ENCODE measurements around the gene MAN1B1. TPM values are rescaled to one million over a fixed set of nuclear protein-coding genes. Genes with fewer than 3 reads are reported as not detected.

Gene MAN1B1
- total RNA-seq, 1 experiment from 2014 or later: 46.5 TPM

- H3K36me3 Mint-ChIP-seq (ENCODE audit: insufficient read depth, unreplicated experiment): no peaks in the 10 kb centered on the region
- H3K4me1 Mint-ChIP-seq (ENCODE audit: insufficient read depth, unreplicated experiment): no peaks in the 10 kb centered on the region
- BruUV-seq (replicated peaks): no TSS peak
- TF ChIP-seq CTCF (IDR thresholded peaks at IDR 0.05; ENCODE audit: unreplicated experiment): no peak
- intact Hi-C loops (cut with micrococcal nuclease): no loop called here
- ChIA-PET POLR2A (interaction anchor here (0.5 kb wide), 1 partner anchor 15 kb away, joined by 3 read pairs; no protein-coding TSS in a partner anchor), CTCF (no interaction called here)
- no peak for DNase-seq (ENCODE audit: unreplicated experiment)
- no peak overlapping the region for H3K4me3 Mint-ChIP-seq (ENCODE audit: unreplicated experiment)
- H3K27ac Mint-ChIP-seq (ENCODE audit: low read depth, unreplicated experiment): no peak overlapping the region
- no peaks in the 10 kb centered on the region for H3K9me3 Mint-ChIP-seq (ENCODE audit: unreplicated experiment)
- H3K27me3 Mint-ChIP-seq (ENCODE audit: insufficient read depth, unreplicated experiment): peaks cover 14% of the 10 kb centered on the region
These were observed 59.1 kb downstream of the MAN1B1 start for GRCh38 chr9:137145731-137146526.

- ChIA-PET CTCF (no interaction called here), POLR2A (interaction anchor here (0.5 kb wide), 1 partner anchor 16 kb away, joined by 3 read pairs; no protein-coding TSS in a partner anchor)
- DNase-seq (ENCODE audit: unreplicated experiment): no peak
- H3K9me3 Mint-ChIP-seq (ENCODE audit: unreplicated experiment): no peaks in the 10 kb centered on the region
- TF ChIP-seq CTCF (IDR thresholded peaks at IDR 0.05; ENCODE audit: unreplicated experiment): no peak
- no TSS peak for BruUV-seq (replicated peaks)
- H3K4me1 Mint-ChIP-seq (ENCODE audit: insufficient read depth, unreplicated experiment): no peaks in the 10 kb centered on the region
- no peak overlapping the region for H3K4me3 Mint-ChIP-seq (ENCODE audit: unreplicated experiment)
- intact Hi-C loops (cut with micrococcal nuclease): no loop called here
- peaks cover 14% of the 10 kb centered on the region for H3K27me3 Mint-ChIP-seq (ENCODE audit: insufficient read depth, unreplicated experiment)
- no peak overlapping the region for H3K27ac Mint-ChIP-seq (ENCODE audit: low read depth, unreplicated experiment)
- H3K36me3 Mint-ChIP-seq (ENCODE audit: insufficient read depth, unreplicated experiment): no peaks in the 10 kb centered on the region
These were observed 59.7 kb downstream of the MAN1B1 start for GRCh38 chr9:137146527-137146918.

- intact Hi-C loops (cut with micrococcal nuclease): no loop called here
- Mint-ChIP-seq H3K36me3 (ENCODE audit: insufficient read depth, unreplicated experiment) (no peaks in the 10 kb centered on the region), H3K4me1 (ENCODE audit: insufficient read depth, unreplicated experiment) (no peaks in the 10 kb centered on the region), H3K9me3 (ENCODE audit: unreplicated experiment) (no peaks in the 10 kb centered on the region), H3K4me3 (ENCODE audit: unreplicated experiment) (no peak overlapping the region), H3K27ac (ENCODE audit: low read depth, unreplicated experiment) (no peak overlapping the region), H3K27me3 (ENCODE audit: insufficient read depth, unreplicated experiment) (peaks cover 6% of the 10 kb centered on the region)
- TF ChIP-seq CTCF (IDR thresholded peaks at IDR 0.05; ENCODE audit: unreplicated experiment): no peak
- POLR2A ChIA-PET: no interaction called here
- CTCF ChIA-PET: interaction anchor here (0.5 kb wide), 1 partner anchor 24 kb away, joined by 3 read pairs; no protein-coding TSS in a partner anchor
- no peak for DNase-seq (ENCODE audit: unreplicated experiment)
- BruUV-seq (replicated peaks): no TSS peak
These were observed 60.5 kb downstream of the MAN1B1 start for GRCh38 chr9:137147091-137147792.

- peaks cover 1% of the 10 kb centered on the region for H3K27me3 Mint-ChIP-seq (ENCODE audit: insufficient read depth, unreplicated experiment)
- TF ChIP-seq CTCF (IDR thresholded peaks at IDR 0.05; ENCODE audit: unreplicated experiment): no peak
- no peak overlapping the region for H3K27ac Mint-ChIP-seq (ENCODE audit: low read depth, unreplicated experiment)
- no peaks in the 10 kb centered on the region for H3K36me3 Mint-ChIP-seq (ENCODE audit: insufficient read depth, unreplicated experiment)
- no peak overlapping the region for H3K4me3 Mint-ChIP-seq (ENCODE audit: unreplicated experiment)
- no TSS peak for BruUV-seq (replicated peaks)
- no peak for DNase-seq (ENCODE audit: unreplicated experiment)
- ChIA-PET CTCF (interaction anchor here (0.5 to 0.6 kb wide), 2 partner anchors 23 to 476 kb away, joined by 3 to 4 read pairs; no protein-coding TSS in a partner anchor), POLR2A (no interaction called here)
- no peaks in the 10 kb centered on the region for H3K9me3 Mint-ChIP-seq (ENCODE audit: unreplicated experiment)
- intact Hi-C loops (cut with micrococcal nuclease): no loop called here
- H3K4me1 Mint-ChIP-seq (ENCODE audit: insufficient read depth, unreplicated experiment): no peaks in the 10 kb centered on the region
These were observed 61.0 kb downstream of the MAN1B1 start for GRCh38 chr9:137147793-137148160.

Data from MCF 10A (cell line).